HFFc6 (cell line): ENCODE data around the gene PDZD2. TPM values are rescaled to one million over a fixed set of nuclear protein-coding genes. Genes with fewer than 3 reads are reported as not detected.
A peak's percentile ranks its signal among the peaks of the same experiment; 100 is the strongest.

ENCODE experiments used
- DNase-seq: peaks from one replicate; pipeline ENCODE4 v3.0.0-alpha.2; 2018
- H3K27ac Mint-ChIP-seq: 2 replicates; pipeline ENCODE4 v1.8.0; 2020; ENCODE audit warnings: mild to moderate bottlenecking, mixed read lengths
- H3K27me3 Mint-ChIP-seq: 2 replicates; pipeline ENCODE4 v1.8.0; 2021; ENCODE audit warnings: mild to moderate bottlenecking, moderate library complexity, mixed read lengths; ENCODE audit not compliant: insufficient read depth
- H3K36me3 Mint-ChIP-seq: 2 replicates; pipeline ENCODE4 v1.8.0; 2021; ENCODE audit warnings: low read depth, mixed read lengths
- H3K4me1 Mint-ChIP-seq: 2 replicates; pipeline ENCODE4 v1.8.0; 2020; ENCODE audit warnings: low read depth, mixed read lengths
- H3K4me3 Mint-ChIP-seq: 2 replicates; pipeline ENCODE4 v1.8.0; 2020; ENCODE audit warnings: mild to moderate bottlenecking, moderate library complexity, mixed read lengths
- H3K9me3 Mint-ChIP-seq: 2 replicates; pipeline ENCODE4 v1.8.0; 2020; ENCODE audit warnings: mild to moderate bottlenecking, mixed read lengths
- CTCF ChIP-seq: fragments of 200-600 bp; sonication (generic); IDR thresholded peaks from 2 replicates; pipeline ENCODE4 v1.5.0; 2021; ENCODE audit warnings: antibody characterized with exemption, mild to moderate bottlenecking
- total RNA-seq, 6 experiments: library from RNA; stranded (reverse); fragmentation: NEBNext Ultra II Directional; extraction: Animal tissue kit (Norgen Biotek cat#: 25700); gene quantifications; 2 replicates in 1 of 6; 3 replicates in 5 of 6; pipeline ENCODE4 v1.2.3, GENCODE V29; 2021

PDZD2 gene
- total RNA-seq, 6 experiments from 2014 or later = 0.02 to 0.12 (median 0.09) TPM

GRCh38 chr5:32055891-32056866 lies 417.2 kb downstream of the PDZD2 start:
- H3K4me1 Mint-ChIP-seq = peaks cover 7% of the 10 kb centered on the region; the same call in 1 of the 2 replicates
- H3K27ac Mint-ChIP-seq = no peak overlapping the region
- peaks cover 4% of the 10 kb centered on the region; the same call in 1 of the 2 replicates for H3K36me3 Mint-ChIP-seq
- no peak for DNase-seq
- H3K4me3 Mint-ChIP-seq = no peak overlapping the region
- no peak for TF ChIP-seq CTCF
- no peaks in the 10 kb centered on the region for H3K9me3 Mint-ChIP-seq
- H3K27me3 Mint-ChIP-seq = peaks cover 17% of the 10 kb centered on the region

DNA sequence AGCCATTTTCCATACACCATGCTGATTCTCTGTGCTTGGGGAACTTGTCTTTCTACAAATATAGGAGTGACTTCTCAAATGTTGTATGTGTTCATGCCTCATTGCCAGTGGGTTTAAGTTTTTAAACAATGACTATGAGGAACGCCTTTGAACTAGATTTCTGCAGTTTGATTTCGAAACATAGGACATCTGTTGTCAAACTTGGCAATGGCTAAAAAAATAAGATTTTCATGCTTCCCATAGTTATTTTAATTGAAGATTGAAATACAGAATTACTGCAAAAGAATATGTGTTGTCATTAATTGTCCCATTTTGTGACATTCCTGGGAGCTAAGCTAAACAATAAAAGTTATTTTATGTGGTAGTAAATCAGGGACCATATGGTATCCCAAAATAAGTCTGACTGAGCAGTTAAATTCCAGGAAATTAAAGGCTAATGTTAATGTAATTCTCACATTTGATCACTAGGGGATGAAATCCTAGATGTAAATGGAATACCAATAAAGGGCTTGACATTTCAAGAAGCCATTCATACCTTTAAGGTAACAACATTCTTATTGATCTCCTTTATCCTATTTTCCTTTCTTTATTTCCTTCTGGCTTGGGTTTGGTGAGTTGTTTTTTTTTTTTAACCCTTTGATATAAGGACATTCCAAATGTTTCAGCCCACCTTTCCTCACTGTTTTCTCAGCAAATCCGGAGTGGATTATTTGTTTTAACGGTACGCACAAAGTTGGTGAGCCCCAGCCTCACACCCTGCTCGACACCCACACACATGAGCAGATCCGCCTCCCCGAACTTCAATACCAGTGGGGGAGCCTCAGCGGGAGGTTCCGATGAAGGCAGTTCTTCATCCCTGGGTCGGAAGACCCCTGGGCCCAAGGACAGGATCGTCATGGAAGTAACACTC lies 418.5 kb downstream of the PDZD2 start:
- Mint-ChIP-seq H3K4me3 (no peak overlapping the region), H3K4me1 (peaks cover 7% of the 10 kb centered on the region; the same call in 1 of the 2 replicates), H3K9me3 (no peaks in the 10 kb centered on the region), H3K36me3 (peaks cover 1% of the 10 kb centered on the region; the same call in 1 of the 2 replicates), H3K27ac (no peak overlapping the region), H3K27me3 (peaks cover 15% of the 10 kb centered on the region)
- no peak for DNase-seq
- peak; percentile 76 for TF ChIP-seq CTCF

DNA sequence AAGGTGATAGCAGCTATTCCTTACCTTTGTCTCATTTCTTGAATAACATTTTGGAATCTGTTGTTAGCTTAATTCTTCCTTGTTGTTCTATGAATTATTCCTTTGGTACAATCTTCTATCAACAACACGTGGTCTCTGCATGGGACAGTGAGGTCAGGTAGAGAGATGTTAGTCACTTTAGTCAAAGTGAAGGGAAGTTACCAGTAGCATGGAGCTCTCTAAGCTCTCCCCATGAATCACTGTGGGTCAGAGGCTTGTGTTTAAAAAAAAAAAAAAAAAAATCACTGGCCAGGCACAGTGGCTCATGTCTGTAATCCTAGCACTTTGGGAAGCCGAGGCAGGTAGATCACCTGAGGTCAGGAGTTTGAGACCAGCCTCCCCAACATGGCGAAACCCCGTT lies 419.2 kb downstream of the PDZD2 start:
- Mint-ChIP-seq H3K4me1 (peaks cover 7% of the 10 kb centered on the region; the same call in 1 of the 2 replicates), H3K27me3 (peaks cover 15% of the 10 kb centered on the region), H3K27ac (no peak overlapping the region), H3K9me3 (no peaks in the 10 kb centered on the region), H3K4me3 (no peak overlapping the region), H3K36me3 (no peaks in the 10 kb centered on the region)
- TF ChIP-seq CTCF = no peak
- DNase-seq = no peak

GRCh38 chr5:32058997-32059396 lies 420.1 kb downstream of the PDZD2 start:
- TF ChIP-seq CTCF = no peak
- Mint-ChIP-seq H3K4me3 (no peak overlapping the region), H3K9me3 (no peaks in the 10 kb centered on the region), H3K27me3 (peaks cover 10% of the 10 kb centered on the region), H3K36me3 (no peaks in the 10 kb centered on the region), H3K27ac (no peak overlapping the region), H3K4me1 (peaks cover 7% of the 10 kb centered on the region; the same call in 1 of the 2 replicates)
- no peak for DNase-seq

- peaks cover 9% of the 10 kb centered on the region for H3K27me3 Mint-ChIP-seq
- DNase-seq = no peak
- H3K9me3 Mint-ChIP-seq = no peaks in the 10 kb centered on the region
- no peak for TF ChIP-seq CTCF
- no peak overlapping the region for H3K27ac Mint-ChIP-seq
- no peaks in the 10 kb centered on the region for H3K36me3 Mint-ChIP-seq
- no peak overlapping the region for H3K4me3 Mint-ChIP-seq
- H3K4me1 Mint-ChIP-seq = peaks cover 7% of the 10 kb centered on the region; the same call in 1 of the 2 replicates
Measured at GRCh38 chr5:32059761-32060530, 421.0 kb downstream of the PDZD2 start.
